GM10248 (cell line): ENCODE data around the gene CCDC97.

Experiments used
- CTCF ChIA-PET: fragments of 300-600 bp; sonication (Branson Sonifier 250); formaldehyde crosslinking; extraction: SDS; loops from one replicate; lab custom pipeline; 2021; ENCODE audit warnings: antibody characterized with exemption; lab: Yijun Ruan, JAX
- POLR2A ChIA-PET: fragments of 350-650 bp; sonication (Branson Sonifier 250); formaldehyde crosslinking; extraction: SDS; loops from one replicate; lab custom pipeline; 2020; ENCODE audit warnings: antibody characterized with exemption; lab: Yijun Ruan, JAX
- DNase-seq: peaks from one replicate; pipeline ENCODE4 v3.0.0; 2012; ENCODE audit errors: extremely low spot score
- TF ChIP-seq, protein P1 (sequence below): IDR thresholded peaks from 2 replicates; pipeline ENCODE4 v1.5.1; 2012; ENCODE audit warnings: mild to moderate bottlenecking, low read depth; ENCODE audit errors: extremely low read depth, missing control alignments, control extremely low read depth

The CCDC97 gene

DNA sequence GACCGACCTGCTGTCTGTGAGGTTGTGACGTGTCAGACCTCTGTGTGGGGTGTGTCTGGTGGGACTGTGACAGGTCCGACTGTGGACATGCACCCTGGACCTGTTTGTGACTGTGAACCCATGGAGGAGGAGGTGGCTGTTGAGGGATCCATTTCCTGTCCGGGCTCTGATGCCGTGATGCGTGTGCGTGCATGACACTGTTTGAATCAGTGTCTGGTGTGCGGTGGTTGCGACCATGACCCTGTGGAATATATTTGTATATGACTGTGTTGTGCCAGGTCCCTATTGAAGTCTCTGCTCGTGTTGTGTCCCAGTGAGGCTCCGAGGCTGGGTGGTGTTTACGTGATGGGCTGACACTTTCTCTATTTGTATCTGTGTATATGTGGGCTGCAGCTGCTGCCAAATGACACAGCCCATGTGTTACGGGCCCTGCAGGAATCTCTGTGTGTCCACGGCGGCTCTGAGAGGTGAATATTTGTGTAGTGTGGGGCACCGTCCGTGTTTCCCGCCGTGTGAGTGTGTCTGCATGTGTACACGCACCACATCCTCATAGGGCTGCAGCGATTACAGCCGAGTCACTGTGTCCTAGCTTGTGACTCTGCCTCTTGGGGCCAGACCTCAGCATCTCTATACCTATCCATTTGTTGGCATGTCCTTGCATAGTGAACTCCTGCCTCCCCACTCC lies 18.3 kb downstream of the CCDC97 start:
- CTCF ChIA-PET: interaction anchor here (0.7 to 2.6 kb wide), 5 partner anchors 8 to 29 kb away, joined by 3 to 8 read pairs (median 7); no protein-coding TSS in a partner anchor
- TF ChIP-seq, protein P1, sequence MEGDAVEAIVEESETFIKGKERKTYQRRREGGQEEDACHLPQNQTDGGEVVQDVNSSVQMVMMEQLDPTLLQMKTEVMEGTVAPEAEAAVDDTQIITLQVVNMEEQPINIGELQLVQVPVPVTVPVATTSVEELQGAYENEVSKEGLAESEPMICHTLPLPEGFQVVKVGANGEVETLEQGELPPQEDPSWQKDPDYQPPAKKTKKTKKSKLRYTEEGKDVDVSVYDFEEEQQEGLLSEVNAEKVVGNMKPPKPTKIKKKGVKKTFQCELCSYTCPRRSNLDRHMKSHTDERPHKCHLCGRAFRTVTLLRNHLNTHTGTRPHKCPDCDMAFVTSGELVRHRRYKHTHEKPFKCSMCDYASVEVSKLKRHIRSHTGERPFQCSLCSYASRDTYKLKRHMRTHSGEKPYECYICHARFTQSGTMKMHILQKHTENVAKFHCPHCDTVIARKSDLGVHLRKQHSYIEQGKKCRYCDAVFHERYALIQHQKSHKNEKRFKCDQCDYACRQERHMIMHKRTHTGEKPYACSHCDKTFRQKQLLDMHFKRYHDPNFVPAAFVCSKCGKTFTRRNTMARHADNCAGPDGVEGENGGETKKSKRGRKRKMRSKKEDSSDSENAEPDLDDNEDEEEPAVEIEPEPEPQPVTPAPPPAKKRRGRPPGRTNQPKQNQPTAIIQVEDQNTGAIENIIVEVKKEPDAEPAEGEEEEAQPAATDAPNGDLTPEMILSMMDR: no peak
- DNase-seq: no peak
- POLR2A ChIA-PET: interaction anchor here (0.5 to 1.2 kb wide), 4 partner anchors 16 to 80 kb away, joined by 3 to 14 read pairs (median 6); no protein-coding TSS in a partner anchor

DNA sequence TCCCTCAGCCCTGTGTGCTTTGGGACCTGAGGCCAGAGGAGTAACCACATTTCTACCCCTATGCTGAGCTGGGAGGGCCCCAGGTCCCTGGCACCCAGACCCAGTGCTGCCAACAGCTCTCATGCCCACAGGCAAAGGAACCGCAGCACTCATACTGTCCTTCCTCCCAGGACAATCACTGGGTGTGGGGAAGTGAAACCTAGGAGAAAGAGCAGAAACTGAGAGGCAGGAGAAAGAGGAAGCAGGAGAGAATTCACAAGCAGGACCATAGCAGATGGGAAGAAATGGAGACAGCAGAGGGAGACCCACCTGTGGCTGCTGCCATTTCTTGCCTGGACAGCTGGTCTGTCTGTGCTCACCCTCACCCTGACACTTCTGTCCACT lies 18.9 kb downstream of the CCDC97 start:
- CTCF ChIA-PET: interaction anchor here (0.7 to 2.6 kb wide), 5 partner anchors 8 to 28 kb away, joined by 3 to 8 read pairs (median 7); no protein-coding TSS in a partner anchor
- DNase-seq: no peak
- POLR2A ChIA-PET: interaction anchor here (0.6 to 1.2 kb wide), 4 partner anchors 16 to 852 kb away, joined by 3 to 14 read pairs (median 5); no protein-coding TSS in a partner anchor
- TF ChIP-seq, protein P1: no peak

DNA sequence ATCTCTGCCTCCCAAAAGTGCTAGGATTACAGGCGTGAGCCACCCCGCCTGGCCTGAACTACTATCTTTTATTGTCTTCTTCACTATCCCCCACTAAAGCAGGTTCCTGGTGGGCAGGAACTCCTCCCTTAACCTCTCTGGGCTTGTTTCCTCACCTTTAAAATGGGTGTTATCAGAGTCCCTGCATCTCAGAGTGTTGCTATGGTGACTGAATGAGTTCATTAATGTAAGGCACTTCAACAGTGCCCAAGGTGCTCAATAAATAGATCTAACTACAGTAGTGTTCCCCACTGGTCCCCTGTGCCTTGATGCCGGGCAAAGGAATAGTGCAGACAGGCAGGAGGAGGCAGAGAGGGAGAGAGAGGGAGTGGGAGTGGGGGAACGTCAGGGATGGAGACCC lies 20.5 kb downstream of the CCDC97 start:
- ChIA-PET POLR2A (no interaction called here), CTCF (no interaction called here)
- TF ChIP-seq, protein P1: no peak
- DNase-seq: no peak

DNA sequence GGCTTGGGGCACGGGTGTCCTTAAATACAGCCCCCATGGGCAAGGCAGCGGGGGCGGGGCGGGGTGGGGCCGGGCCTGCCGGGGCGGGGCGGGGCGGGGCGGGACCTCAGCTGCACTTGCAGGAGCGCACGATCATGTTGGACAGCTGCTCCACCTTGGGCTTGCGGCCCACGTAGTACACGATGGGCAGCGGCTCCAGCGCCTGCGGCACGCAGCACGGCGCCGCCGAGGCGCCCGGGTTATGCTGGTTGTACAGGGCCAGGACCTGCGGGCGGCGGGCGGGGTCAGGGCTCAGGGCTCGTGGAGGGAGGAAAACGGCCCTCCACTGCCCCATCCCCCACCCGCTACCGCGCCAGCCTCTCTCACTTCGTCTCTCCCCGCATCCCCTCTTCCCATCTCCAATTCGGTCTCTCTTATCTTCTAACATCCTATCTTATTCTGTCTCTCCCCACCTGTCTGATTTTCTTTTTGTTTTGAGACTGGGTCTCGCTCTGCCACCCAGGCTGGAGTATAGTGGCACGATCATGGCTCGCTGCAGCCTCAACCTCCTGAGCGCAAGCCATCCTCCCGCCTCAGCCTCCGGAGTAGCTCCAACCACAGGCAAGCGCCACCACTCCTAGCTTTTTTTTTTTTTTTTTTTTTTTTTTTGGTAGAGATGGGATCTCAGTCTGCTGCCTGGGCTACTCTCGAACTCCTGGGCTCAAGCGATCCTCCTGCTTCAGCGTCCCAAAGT lies 21.1 kb downstream of the CCDC97 start:
- DNase-seq: no peak
- POLR2A ChIA-PET: no interaction called here
- CTCF ChIA-PET: interaction anchor here (4.6 kb wide), 1 partner anchor 21 kb away, joined by 18 read pairs; no protein-coding TSS in a partner anchor
- TF ChIP-seq, protein P1: no peak

DNA sequence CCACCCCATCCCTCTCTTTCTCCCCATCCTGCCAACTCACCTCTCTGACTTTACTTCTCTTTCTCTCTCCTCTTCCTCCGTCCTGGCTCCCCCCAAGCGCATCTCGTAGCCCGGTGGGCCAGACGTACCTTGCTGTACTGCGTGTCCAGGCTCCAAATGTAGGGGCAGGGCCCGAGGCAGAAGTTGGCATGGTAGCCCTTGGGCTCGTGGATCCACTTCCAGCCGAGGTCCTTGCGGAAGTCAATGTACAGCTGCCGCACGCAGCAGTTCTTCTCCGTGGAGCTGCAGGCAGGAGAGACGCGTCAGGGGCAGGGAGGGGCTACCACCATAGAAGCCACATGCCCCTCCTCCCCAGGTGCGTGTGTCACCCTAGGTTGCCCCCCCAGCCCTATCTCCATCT lies 22.0 kb downstream of the CCDC97 start:
- DNase-seq: no peak
- TF ChIP-seq, protein P1: no peak
- CTCF ChIA-PET: interaction anchor here (4.6 kb wide), 1 partner anchor 20 kb away, joined by 18 read pairs; no protein-coding TSS in a partner anchor
- POLR2A ChIA-PET: no interaction called here

DNA sequence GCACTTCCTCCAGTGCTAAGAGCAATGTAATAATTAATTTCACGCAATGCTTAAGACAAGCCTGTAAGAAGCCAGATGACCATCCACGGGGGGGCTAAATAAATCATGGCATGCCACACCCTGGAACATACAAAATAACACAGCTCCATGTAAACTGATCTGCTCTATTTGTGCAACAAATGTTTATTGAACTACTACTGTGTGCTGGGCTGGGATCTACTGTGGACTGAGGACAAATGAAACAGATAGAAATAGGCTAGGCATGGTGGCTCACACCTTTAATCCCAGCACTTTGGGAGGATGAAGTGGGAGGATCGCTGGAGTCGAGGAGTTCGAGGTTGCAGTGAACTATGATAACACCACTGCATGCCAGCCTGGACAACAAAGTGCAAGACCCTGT lies 22.5 kb downstream of the CCDC97 start:
- DNase-seq: no peak
- POLR2A ChIA-PET: no interaction called here
- CTCF ChIA-PET: interaction anchor here (4.6 kb wide), 1 partner anchor 20 kb away, joined by 18 read pairs; no protein-coding TSS in a partner anchor
- TF ChIP-seq, protein P1: no peak
